Measurements from ENCODE around the gene ECD.

ECD gene

GRCh38 chr10:73167783-73168464, at the start of gene ECD, which contains the start of gene FAM149B1:
TSS of gene ECD (minus strand) at chr10:73168008. CDS start at chr10:73163937, 4,071 bp downstream.
TSS of gene FAM149B1 (plus strand) at chr10:73168119. CDS start at chr10:73168340, 221 bp downstream.
- peak; percentile 91 to 93 for DNase-seq

GRCh38 chr10:73215749-73216148, 47.9 kb upstream of the ECD start:
- no peak for DNase-seq

- DNase-seq = no peak
Observed at GRCh38 chr10:73211106-73211811, 43.5 kb upstream of the ECD start.

GRCh38 chr10:73210395-73211105, 42.7 kb upstream of the ECD start:
- no peak for DNase-seq

GRCh38 chr10:73209705-73210104, 41.9 kb upstream of the ECD start:
- DNase-seq = no peak

- DNase-seq = no peak
Observed at GRCh38 chr10:73207883-73208282, 40.1 kb upstream of the ECD start.

- DNase-seq = no peak
Observed at GRCh38 chr10:73206385-73206784, 38.6 kb upstream of the ECD start.

GRCh38 chr10:73205890-73206289, 38.1 kb upstream of the ECD start:
- no peak for DNase-seq

- DNase-seq = no peak
Observed at GRCh38 chr10:73205081-73205480, 37.3 kb upstream of the ECD start.

- DNase-seq = no peak
Observed at GRCh38 chr10:73190188-73190587, 22.4 kb upstream of the ECD start.

- DNase-seq = no peak
Observed at GRCh38 chr10:73186266-73186665, 18.5 kb upstream of the ECD start.

GRCh38 chr10:73183667-73184281, 16.0 kb upstream of the ECD start:
- no peak for DNase-seq

GRCh38 chr10:73182568-73182967, 14.8 kb upstream of the ECD start:
- no peak for DNase-seq

GRCh38 chr10:73174148-73174925, 6.5 kb upstream of the ECD start:
- no peak for DNase-seq

GRCh38 chr10:73172867-73173266, 5.1 kb upstream of the ECD start:
- DNase-seq = no peak

GRCh38 chr10:73169320-73169719, 1.5 kb upstream of the ECD start:
- DNase-seq = no peak

GRCh38 chr10:73168465-73168803, 626 bp upstream of the ECD start:
- DNase-seq = no peak

GRCh38 chr10:73167458-73167782, 388 bp downstream of the ECD start:
- DNase-seq = peak; percentile 12 to 51

- no peak for DNase-seq
Observed at GRCh38 chr10:73166972-73167371, 836 bp downstream of the ECD start.

- DNase-seq = no peak
Observed at GRCh38 chr10:73163096-73163495, 4.7 kb downstream of the ECD start.

- no peak for DNase-seq
Observed at GRCh38 chr10:73161662-73162061, 6.1 kb downstream of the ECD start.

GRCh38 chr10:73161079-73161478, 6.7 kb downstream of the ECD start:
- DNase-seq = no peak
